IMR-90 (cell line): Measurements from ENCODE around the gene MACC1. TPM values are rescaled to one million over a fixed set of nuclear protein-coding genes. Genes with fewer than 3 reads are reported as not detected.

Experiments
- ATAC-seq: fragments of 200-7000 bp; cut with Tn5 transposase; 2 replicates; pipeline ENCODE4 v1.9.1; 2020; ENCODE audit warnings: low read depth, mild to moderate bottlenecking, moderate library complexity
- BruUV-seq: library from RNA; stranded (reverse); fragments of 400-500 nt; replicated peaks from 2 replicates; lab custom pipeline; 2021; lab: Mats Ljungman, UMichigan
- CTCF ChIA-PET: fragments of 300-600 bp; formaldehyde crosslinking; extraction: SDS; loops from one replicate; lab custom pipeline; 2021; ENCODE audit warnings: antibody characterized with exemption; lab: Yijun Ruan, JAX
- POLR2A ChIA-PET: fragments of 300-600 bp; sonication (Branson Sonifier 250); formaldehyde crosslinking; loops from one replicate; lab custom pipeline; 2022; ENCODE audit warnings: antibody characterized with exemption; ENCODE audit not compliant: unreplicated experiment; lab: Charles Lee
- DNase-seq: peaks from one replicate; pipeline ENCODE4 v3.0.0; 2013
- H2AFZ ChIP-seq: replicated peaks from 2 replicates; pipeline ENCODE3; 2013; ENCODE audit warnings: low read length, mild to moderate bottlenecking; ENCODE audit not compliant: poor library complexity
- H2AK5ac ChIP-seq: 2 replicates; pipeline ENCODE4 v1.6.1; 2013; ENCODE audit warnings: low read depth, low read length, inconsistent platforms
- H2AK9ac ChIP-seq: replicated peaks from 2 replicates; pipeline ENCODE3; 2013; ENCODE audit warnings: mild to moderate bottlenecking, low read depth, low read length, moderate library complexity; ENCODE audit not compliant: poor library complexity
- H2BK120ac ChIP-seq: 2 replicates; pipeline ENCODE4 v1.6.1; 2013; ENCODE audit warnings: low read depth, low read length, inconsistent platforms
- H2BK15ac ChIP-seq: 3 replicates; pipeline ENCODE4 v1.6.1; 2013; ENCODE audit warnings: low read depth, low read length, inconsistent platforms
- H2BK20ac ChIP-seq: 2 replicates; pipeline ENCODE4 v1.6.1; 2013; ENCODE audit warnings: low read depth, mild to moderate bottlenecking, inconsistent platforms, low read length, moderate library complexity
- H2BK5ac ChIP-seq: 2 replicates; pipeline ENCODE4 v1.6.1; 2013; ENCODE audit warnings: mild to moderate bottlenecking, low read depth, low read length, inconsistent platforms; ENCODE audit not compliant: poor library complexity, severe bottlenecking
- H3K14ac ChIP-seq: replicated peaks from 2 replicates; pipeline ENCODE4 v1.6.1; 2013; ENCODE audit warnings: low read depth, low read length, inconsistent platforms
- H3K18ac ChIP-seq: 2 replicates; pipeline ENCODE4 v1.6.1; 2013; ENCODE audit warnings: low read depth, low read length, control low read depth
- H3K23ac ChIP-seq: 2 replicates; pipeline ENCODE4 v1.6.1; 2013; ENCODE audit warnings: low read depth, low read length, inconsistent platforms
- H3K27ac ChIP-seq: 2 replicates; pipeline ENCODE4 v1.5.1; 2013; ENCODE audit warnings: mild to moderate bottlenecking, control low read depth, low read length; ENCODE audit not compliant: insufficient read depth
- H3K27me3 ChIP-seq: 2 replicates; pipeline ENCODE4 v1.6.1; 2013; ENCODE audit warnings: low read length; ENCODE audit not compliant: control insufficient read depth, insufficient read depth
- H3K36me3 ChIP-seq: 2 replicates; pipeline ENCODE4 v1.6.1; 2013; ENCODE audit warnings: low read length, mixed read lengths; ENCODE audit not compliant: control insufficient read depth, insufficient read depth
- H3K4ac ChIP-seq: 2 replicates; pipeline ENCODE4 v1.6.1; 2013; ENCODE audit warnings: low read depth, low read length, inconsistent platforms
- H3K4me1 ChIP-seq: 2 replicates; pipeline ENCODE4 v1.6.1; 2013; ENCODE audit warnings: low read length, mixed read lengths; ENCODE audit not compliant: control insufficient read depth, insufficient read depth
- H3K4me2 ChIP-seq: 2 replicates; pipeline ENCODE4 v1.6.1; 2013; ENCODE audit warnings: low read depth, mild to moderate bottlenecking, control low read depth, low read length, moderate library complexity
- H3K4me3 ChIP-seq: 2 replicates; pipeline ENCODE4 v1.5.1; 2013; ENCODE audit warnings: low read depth, mild to moderate bottlenecking, control low read depth, low read length, moderate library complexity; ENCODE audit not compliant: insufficient read depth
- H3K56ac ChIP-seq: 2 replicates; pipeline ENCODE4 v1.6.1; 2013; ENCODE audit warnings: low read length, inconsistent platforms; ENCODE audit not compliant: insufficient read depth; ENCODE audit errors: extremely low read depth
- H3K79me1 ChIP-seq, 2 experiments: 2 replicates each; pipeline ENCODE4 v1.6.1; 2013; ENCODE audit warnings: low read length in 2 of 2, inconsistent platforms in 1 of 2, low read depth in 1 of 2
- H3K9ac ChIP-seq: 2 replicates; pipeline ENCODE4 v1.6.1; 2013; ENCODE audit warnings: low read depth, low read length, control low read depth
- H3K9me1 ChIP-seq: 2 replicates; pipeline ENCODE4 v1.6.1; 2013; ENCODE audit warnings: low read length, inconsistent platforms; ENCODE audit not compliant: insufficient read depth
- H3K9me3 ChIP-seq: 2 replicates; pipeline ENCODE4 v1.6.1; 2013; ENCODE audit warnings: low read length; ENCODE audit not compliant: control insufficient read depth, insufficient read depth
- H4K20me1 ChIP-seq: 2 replicates; pipeline ENCODE4 v1.6.1; 2013; ENCODE audit warnings: low read length, inconsistent platforms; ENCODE audit not compliant: insufficient read depth
- H4K5ac ChIP-seq: 2 replicates; pipeline ENCODE4 v1.6.1; 2013; ENCODE audit warnings: mild to moderate bottlenecking, low read depth, low read length, control low read depth
- H4K8ac ChIP-seq, 2 experiments: 2 replicates each; pipeline ENCODE4 v1.6.1; 2013; ENCODE audit warnings: low read depth in 2 of 2, low read length in 2 of 2, control low read depth in 1 of 2, inconsistent platforms in 1 of 2
- H4K91ac ChIP-seq: 2 replicates; pipeline ENCODE4 v1.6.1; 2013; ENCODE audit warnings: low read depth, low read length, inconsistent platforms; ENCODE audit not compliant: insufficient read depth
- CEBPB ChIP-seq: IDR thresholded peaks from 2 replicates; pipeline ENCODE4 v1.6.1; 2012; ENCODE audit warnings: low read depth, low read length, improper control_type of control experiment
- MAFK ChIP-seq: IDR thresholded peaks from 2 replicates; pipeline ENCODE4 v1.6.1; 2012; ENCODE audit warnings: low read depth, low read length, improper control_type of control experiment
- WGBS, 2 experiments: methylation state at CpG; one replicate each; pipeline versions ENCODE4 v1.1.5 to v1.1.7; 2013; ENCODE audit warnings: missing lambda C conversion rate in 2 of 2; ENCODE audit not compliant: insufficient read length in 1 of 2; ENCODE audit errors: extremely low coverage in 2 of 2; 5-methylcytosine and 5-hydroxymethylcytosine counted together
- dilution Hi-C: fragments of 300-500 bp; cut with HindIII; formaldehyde crosslinking; loops from one replicate; pipeline ENCODE4 v1.14.3; 2018; ENCODE audit warnings: low sequenced_read_pairs; ENCODE audit not compliant: unreplicated experiment
- in situ Hi-C: fragments of 300-500 bp; cut with MboI; formaldehyde crosslinking; loops from 3 replicates; pipeline ENCODE4 v1.14.3; 2019; ENCODE audit warnings: low sequenced_read_pairs, inconsistent platforms, mixed read lengths
- intact Hi-C: fragments of 100-400 bp; cut with micrococcal nuclease; formaldehyde crosslinking; loops from 2 replicates; pipeline ENCODE4 v1.10.0; 2022
- polyA plus RNA-seq, 3 experiments: library from polyadenylated mRNA; depleted of rRNA; stranded (reverse); fragments of >200 nt; gene quantifications; 2 replicates each; pipeline ENCODE4 v1.2.3, GENCODE V29; 2012; ENCODE audit warnings: low replicate concordance in 1 of 3
- total RNA-seq: library from RNA; depleted of rRNA; stranded (reverse); fragments of >200 nt; gene quantifications from 2 replicates; pipeline ENCODE4 v1.2.3, GENCODE V29; 2012

MACC1 gene
- total and polyA plus RNA-seq, 2 of the 4 experiments (the other 2 are of a cell fraction): under 0.01 TPM; not detected in 1

- peak; percentile 88 for DNase-seq
- intact Hi-C loops: no loop called here
- peak overlapping the region; percentile 4; the same call in 1 of the 2 replicates for H3K18ac ChIP-seq
- H4K91ac ChIP-seq: no peak overlapping the region
- H3K14ac ChIP-seq: no peak overlapping the region
- no peak overlapping the region for H3K56ac ChIP-seq
- H2BK20ac ChIP-seq: no peak overlapping the region
- no peak overlapping the region for H3K9ac ChIP-seq
- H2BK5ac ChIP-seq: no peak overlapping the region
- no peak overlapping the region for H3K23ac ChIP-seq
- no peaks in the 10 kb centered on the region for H3K79me1 ChIP-seq
- dilution Hi-C loops: no loop called here
- TF ChIP-seq CEBPB: peak; percentile 4; the same call in 1 of the 2 replicates
- TF ChIP-seq MAFK: no peak
- no peaks in the 10 kb centered on the region for H3K27me3 ChIP-seq
- H2AK9ac ChIP-seq: no peak overlapping the region
- ATAC-seq: peak; percentile 86
- H2BK120ac ChIP-seq: no peak overlapping the region
- no peaks in the 10 kb centered on the region for H3K4me1 ChIP-seq
- H2AK5ac ChIP-seq: no peak overlapping the region
- no peaks in the 10 kb centered on the region for H4K20me1 ChIP-seq
- peak overlapping the region; percentile 23; the same call in 1 of the 2 replicates for H3K27ac ChIP-seq
- CTCF ChIA-PET: no interaction called here
- no peak overlapping the region for H3K4me3 ChIP-seq
- H3K4ac ChIP-seq: no peak overlapping the region
- BruUV-seq: no TSS peak
- H3K36me3 ChIP-seq: no peaks in the 10 kb centered on the region
- POLR2A ChIA-PET: no interaction called here
- WGBS, 2 experiments: 82% methylated on average over 2 of the region's 5 CpGs; no CpG with 5 or more reads in 1 of the 2 experiments
- no peak overlapping the region for H4K8ac ChIP-seq
- no peak overlapping the region for H4K5ac ChIP-seq
- H3K4me2 ChIP-seq: no peak overlapping the region
- H2AFZ ChIP-seq: no peak overlapping the region
- no peaks in the 10 kb centered on the region for H3K9me3 ChIP-seq
- in situ Hi-C loops: loop anchor here (25.0 kb wide), 2 partner anchors 392 to 433 kb away; partner anchors contain the start of gene TMEM196
- no peaks in the 10 kb centered on the region for H3K9me1 ChIP-seq
- no peak overlapping the region for H2BK15ac ChIP-seq
Measured at GRCh38 chr7:20153999-20154398, 63.2 kb downstream of the MACC1 start.
